HFFc6 (cell line): ENCODE results near the gene JSRP1. TPM values are rescaled to one million over a fixed set of nuclear protein-coding genes. Genes with fewer than 3 reads are reported as not detected.

Experiments
- DNase-seq: peaks from one replicate; pipeline ENCODE4 v3.0.0-alpha.2; 2018
- H3K27ac Mint-ChIP-seq: 2 replicates; pipeline ENCODE4 v1.8.0; 2020; ENCODE audit warnings: mild to moderate bottlenecking, mixed read lengths
- H3K27me3 Mint-ChIP-seq: 2 replicates; pipeline ENCODE4 v1.8.0; 2021; ENCODE audit warnings: mild to moderate bottlenecking, moderate library complexity, mixed read lengths; ENCODE audit not compliant: insufficient read depth
- H3K36me3 Mint-ChIP-seq: 2 replicates; pipeline ENCODE4 v1.8.0; 2021; ENCODE audit warnings: low read depth, mixed read lengths
- H3K4me1 Mint-ChIP-seq: 2 replicates; pipeline ENCODE4 v1.8.0; 2020; ENCODE audit warnings: low read depth, mixed read lengths
- H3K4me3 Mint-ChIP-seq: 2 replicates; pipeline ENCODE4 v1.8.0; 2020; ENCODE audit warnings: mild to moderate bottlenecking, moderate library complexity, mixed read lengths
- H3K9me3 Mint-ChIP-seq: 2 replicates; pipeline ENCODE4 v1.8.0; 2020; ENCODE audit warnings: mild to moderate bottlenecking, mixed read lengths
- total RNA-seq, 6 experiments: library from RNA; stranded (reverse); fragmentation: NEBNext Ultra II Directional; extraction: Animal tissue kit (Norgen Biotek cat#: 25700); gene quantifications; 2 replicates in 1 of 6; 3 replicates in 5 of 6; pipeline ENCODE4 v1.2.3, GENCODE V29; 2021
- TF ChIP-seq, protein P1 (sequence below): fragments of 200-600 bp; sonication (generic); IDR thresholded peaks from 2 replicates; pipeline ENCODE4 v1.5.0; 2021; ENCODE audit warnings: antibody characterized with exemption, mild to moderate bottlenecking

The JSRP1 gene
- total RNA-seq, 6 experiments from 2014 or later = 0.27 to 0.99 (median 0.72) TPM

DNA sequence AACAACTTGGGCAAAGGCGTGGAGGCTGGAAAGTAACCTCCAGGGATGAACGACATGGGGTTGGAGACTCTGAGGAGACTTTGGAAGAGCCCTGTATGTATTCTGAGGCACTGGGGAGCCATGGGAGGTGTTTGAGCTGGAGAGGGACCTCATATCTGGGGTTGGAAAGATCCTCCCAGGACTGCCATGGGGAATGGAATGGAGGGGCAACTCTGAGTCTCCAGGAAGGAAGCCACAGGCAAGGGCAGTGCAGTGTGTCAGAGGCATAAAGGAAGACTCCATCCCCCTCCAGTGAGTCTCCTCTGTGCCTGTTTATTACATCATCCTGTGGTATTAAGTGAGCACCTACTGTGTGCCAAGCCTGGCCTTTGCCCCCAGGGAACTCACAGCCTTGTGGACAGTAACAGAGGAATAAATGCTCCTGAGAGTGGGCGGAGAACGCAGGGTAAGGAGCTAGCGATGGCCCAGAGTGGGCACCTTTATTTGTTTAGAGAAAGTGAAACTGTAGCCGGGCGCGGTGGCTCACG, 18.0 kb upstream of the JSRP1 start:
- H3K4me1 Mint-ChIP-seq = peaks cover 36% of the 10 kb centered on the region
- H3K27me3 Mint-ChIP-seq = peaks cover 32% of the 10 kb centered on the region
- peak overlapping the region; percentile 82 for H3K27ac Mint-ChIP-seq
- no peaks in the 10 kb centered on the region for H3K9me3 Mint-ChIP-seq
- DNase-seq = no peak
- H3K4me3 Mint-ChIP-seq = peak overlapping the region; percentile 74
- H3K36me3 Mint-ChIP-seq = peaks cover 34% of the 10 kb centered on the region
- TF ChIP-seq, protein P1, sequence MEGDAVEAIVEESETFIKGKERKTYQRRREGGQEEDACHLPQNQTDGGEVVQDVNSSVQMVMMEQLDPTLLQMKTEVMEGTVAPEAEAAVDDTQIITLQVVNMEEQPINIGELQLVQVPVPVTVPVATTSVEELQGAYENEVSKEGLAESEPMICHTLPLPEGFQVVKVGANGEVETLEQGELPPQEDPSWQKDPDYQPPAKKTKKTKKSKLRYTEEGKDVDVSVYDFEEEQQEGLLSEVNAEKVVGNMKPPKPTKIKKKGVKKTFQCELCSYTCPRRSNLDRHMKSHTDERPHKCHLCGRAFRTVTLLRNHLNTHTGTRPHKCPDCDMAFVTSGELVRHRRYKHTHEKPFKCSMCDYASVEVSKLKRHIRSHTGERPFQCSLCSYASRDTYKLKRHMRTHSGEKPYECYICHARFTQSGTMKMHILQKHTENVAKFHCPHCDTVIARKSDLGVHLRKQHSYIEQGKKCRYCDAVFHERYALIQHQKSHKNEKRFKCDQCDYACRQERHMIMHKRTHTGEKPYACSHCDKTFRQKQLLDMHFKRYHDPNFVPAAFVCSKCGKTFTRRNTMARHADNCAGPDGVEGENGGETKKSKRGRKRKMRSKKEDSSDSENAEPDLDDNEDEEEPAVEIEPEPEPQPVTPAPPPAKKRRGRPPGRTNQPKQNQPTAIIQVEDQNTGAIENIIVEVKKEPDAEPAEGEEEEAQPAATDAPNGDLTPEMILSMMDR = no peak

DNA sequence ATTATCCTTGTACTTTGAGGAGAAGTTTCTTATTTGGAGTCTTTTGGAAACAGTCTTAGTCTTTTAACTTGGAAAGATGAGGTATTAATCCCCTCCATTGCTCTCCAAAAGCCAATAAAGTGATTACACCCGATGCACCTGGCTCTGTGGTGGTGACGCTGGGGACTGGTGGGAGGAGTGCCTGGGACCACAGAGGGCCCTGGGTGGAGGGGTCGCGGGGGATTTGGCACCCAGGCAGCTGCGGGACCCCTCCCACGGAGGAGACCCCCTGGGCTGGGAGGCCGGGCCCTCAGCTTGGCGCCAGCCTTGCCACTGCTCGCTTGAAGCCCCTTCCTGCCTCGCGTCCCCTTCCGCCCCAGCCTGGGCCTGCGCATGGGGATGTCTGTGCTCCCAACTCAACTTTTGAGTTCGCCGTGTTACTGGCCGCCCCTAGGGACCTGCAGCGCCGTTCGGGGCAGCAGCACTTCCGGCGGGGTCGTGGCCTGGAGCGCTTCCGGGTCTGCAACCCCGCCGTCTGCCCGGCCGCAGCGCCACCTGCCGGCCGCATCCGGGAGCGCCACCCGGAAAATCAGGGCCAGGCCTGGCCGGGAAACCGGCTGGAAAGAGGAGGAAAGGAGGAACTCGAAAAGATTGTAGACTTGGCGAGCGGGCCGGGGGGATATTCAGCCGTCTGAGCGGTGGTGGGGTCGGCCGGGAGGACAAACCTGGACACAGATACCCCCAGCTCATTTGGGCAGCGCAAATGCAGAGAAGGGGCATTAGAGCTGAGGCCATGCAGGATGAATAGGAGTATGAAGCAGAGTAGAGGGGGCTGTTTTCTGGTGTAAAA, 17.4 kb upstream of the JSRP1 start:
- Mint-ChIP-seq H3K4me3 (peak overlapping the region; percentile 74), H3K9me3 (no peaks in the 10 kb centered on the region), H3K36me3 (peaks cover 34% of the 10 kb centered on the region), H3K27me3 (peaks cover 30% of the 10 kb centered on the region), H3K27ac (peak overlapping the region; percentile 82), H3K4me1 (peaks cover 36% of the 10 kb centered on the region)
- peak; percentile 40 for DNase-seq
- TF ChIP-seq, protein P1 = peak; percentile 100

DNA sequence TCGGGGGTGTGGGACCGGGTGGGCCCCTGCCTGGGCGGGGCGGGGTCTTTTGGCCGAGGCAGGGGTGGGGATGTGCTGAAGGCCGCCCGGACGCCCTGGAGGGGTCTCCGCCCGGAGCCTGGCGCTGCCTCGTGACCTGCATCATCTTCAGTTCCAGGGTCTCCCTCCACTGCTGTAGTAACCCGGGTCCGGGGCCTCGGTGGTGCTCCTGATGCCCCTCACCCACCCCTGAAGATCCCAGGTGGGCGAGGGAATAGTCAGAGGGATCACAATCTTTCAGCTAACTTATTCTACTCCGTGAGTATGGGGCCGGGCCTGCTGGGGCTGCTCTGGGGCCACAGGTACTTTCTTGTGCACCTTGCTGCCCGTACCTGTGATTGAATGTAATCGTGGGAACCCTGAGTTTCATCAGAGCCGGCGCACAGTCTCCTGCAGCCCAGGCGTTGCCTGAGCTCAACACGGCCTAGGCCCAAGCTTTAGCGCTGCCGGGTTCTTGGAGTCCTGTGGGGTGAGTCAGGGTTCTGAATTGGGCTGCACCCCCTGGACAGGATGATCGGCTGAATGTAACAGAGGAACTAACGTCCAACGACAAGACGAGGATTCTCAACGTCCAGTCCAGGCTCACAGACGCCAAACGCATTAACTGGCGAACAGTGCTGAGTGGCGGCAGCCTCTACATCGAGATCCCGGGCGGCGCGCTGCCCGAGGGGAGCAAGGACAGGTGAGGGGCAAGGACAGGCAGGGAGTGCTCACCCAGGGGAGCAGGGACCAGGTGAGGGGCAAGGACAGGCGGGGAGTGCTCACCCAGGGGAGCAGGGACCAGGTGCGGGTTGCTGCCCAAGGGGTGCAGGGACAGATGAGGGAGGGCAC, 15.3 kb upstream of the JSRP1 start:
- H3K27me3 Mint-ChIP-seq = peaks cover 30% of the 10 kb centered on the region

DNA sequence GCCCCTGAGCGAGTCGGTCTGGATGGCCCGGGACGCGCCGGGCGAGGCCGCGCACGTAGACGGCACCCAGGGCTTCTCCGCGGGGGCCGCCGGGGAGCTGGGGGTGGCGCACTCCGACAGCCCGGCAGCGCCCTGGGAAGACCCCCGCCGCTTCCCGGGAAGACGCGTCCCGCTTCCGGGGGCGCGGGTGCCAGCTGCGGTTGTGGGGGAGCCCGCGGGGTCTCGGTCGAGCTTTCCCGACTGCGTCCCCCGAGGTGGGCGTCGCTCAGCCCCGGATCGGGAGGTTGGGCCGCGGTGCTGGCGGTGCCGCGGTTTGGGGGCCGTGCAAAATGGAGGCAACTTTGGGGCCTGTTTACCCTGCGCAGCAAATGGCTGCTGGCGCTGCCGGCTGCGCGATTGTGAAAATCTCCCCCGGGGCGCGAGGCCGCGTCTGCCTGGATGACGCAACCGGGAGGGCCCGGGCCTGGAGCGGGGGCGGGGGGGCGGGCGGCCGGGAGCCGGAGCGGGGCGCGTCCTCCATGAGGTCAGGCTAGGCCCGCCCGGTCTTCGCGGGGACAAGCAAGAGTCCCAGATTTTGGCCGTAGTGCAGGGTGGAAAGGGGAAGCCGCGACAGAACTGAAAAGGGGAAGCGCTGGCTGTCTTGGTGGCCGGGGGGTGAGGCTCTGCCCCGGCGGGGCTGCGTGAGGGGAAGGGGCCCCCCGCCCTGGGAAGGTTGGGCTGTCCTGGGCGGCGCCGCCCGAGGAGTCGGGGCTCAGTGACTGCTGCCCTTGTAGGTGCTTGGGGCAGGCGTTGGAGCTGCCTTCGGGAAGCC, 14.4 kb upstream of the JSRP1 start:
- peak overlapping the region; percentile 97 for H3K4me3 Mint-ChIP-seq
- TF ChIP-seq, protein P1 = no peak
- H3K27ac Mint-ChIP-seq = peak overlapping the region; percentile 85
- H3K27me3 Mint-ChIP-seq = peaks cover 30% of the 10 kb centered on the region
- H3K4me1 Mint-ChIP-seq = peaks cover 40% of the 10 kb centered on the region
- no peaks in the 10 kb centered on the region for H3K9me3 Mint-ChIP-seq
- DNase-seq = peak; percentile 77
- H3K36me3 Mint-ChIP-seq = peaks cover 29% of the 10 kb centered on the region

More for the DNA sequence above, 15.3 kb upstream of the JSRP1 start:
- H3K4me3 Mint-ChIP-seq = peak overlapping the region; percentile 97
- H3K4me1 Mint-ChIP-seq = peaks cover 37% of the 10 kb centered on the region
- DNase-seq = peak; percentile 81
- no peaks in the 10 kb centered on the region for H3K9me3 Mint-ChIP-seq
- H3K27ac Mint-ChIP-seq = peak overlapping the region; percentile 96
- TF ChIP-seq, protein P1 = no peak
- peaks cover 29% of the 10 kb centered on the region for H3K36me3 Mint-ChIP-seq

DNA sequence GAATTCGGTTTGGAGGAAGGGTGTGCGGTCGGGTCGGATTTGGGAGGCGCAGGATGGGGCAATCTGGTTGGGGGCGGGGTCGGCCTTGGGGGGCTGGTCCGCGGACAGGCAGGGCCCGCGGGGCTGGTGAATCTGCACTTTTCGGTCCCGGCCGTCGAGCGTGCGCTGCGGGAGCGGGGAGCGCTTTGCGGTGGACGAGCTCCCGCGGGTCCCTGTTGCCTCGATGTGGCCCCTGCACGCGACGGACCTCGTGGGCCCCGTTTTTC, 13.9 kb upstream of the JSRP1 start:
- H3K4me1 Mint-ChIP-seq = peaks cover 38% of the 10 kb centered on the region
- TF ChIP-seq, protein P1 = no peak
- H3K9me3 Mint-ChIP-seq = no peaks in the 10 kb centered on the region
- H3K27ac Mint-ChIP-seq = peak overlapping the region; percentile 88
- H3K27me3 Mint-ChIP-seq = peaks cover 28% of the 10 kb centered on the region
- H3K4me3 Mint-ChIP-seq = peak overlapping the region; percentile 89
- no peak for DNase-seq
- peaks cover 27% of the 10 kb centered on the region for H3K36me3 Mint-ChIP-seq
